GM21367 (cell line): Measurements from ENCODE around the gene ASF1B.

Experiments used
- ATAC-seq: cut with Tn5 transposase; IDR thresholded peaks from one replicate; pipeline ENCODE4 v1.9.1; 2021; ENCODE audit not compliant: unreplicated experiment

ASF1B gene

GRCh38 chr19:14088634-14089411 lies 47.6 kb downstream of the ASF1B start:
- ATAC-seq: no peak

GRCh38 chr19:14086098-14086497 lies 50.3 kb downstream of the ASF1B start:
- ATAC-seq: no peak

- no peak for ATAC-seq
Observed at GRCh38 chr19:14085309-14085995, 50.9 kb downstream of the ASF1B start, which contains the start of gene C19orf67. C19orf67 (minus strand) TSS chr19:14085783; CDS start chr19:14085627, 156 bp downstream.

GRCh38 chr19:14082675-14082960 lies 53.8 kb downstream of the ASF1B start:
- ATAC-seq: no peak

GRCh38 chr19:14081797-14082674 lies 54.4 kb downstream of the ASF1B start:
- ATAC-seq: no peak

GRCh38 chr19:14080887-14081796 lies 55.2 kb downstream of the ASF1B start:
- peak; percentile 62 for ATAC-seq

- ATAC-seq: no peak
Observed at GRCh38 chr19:14078411-14078810, 58.0 kb downstream of the ASF1B start.

GRCh38 chr19:14073925-14074838 lies 62.2 kb downstream of the ASF1B start:
- ATAC-seq: no peak

- no peak for ATAC-seq
Observed at GRCh38 chr19:14073261-14073924, 63.0 kb downstream of the ASF1B start.

GRCh38 chr19:14072535-14073260 lies 63.7 kb downstream of the ASF1B start, which contains the start of gene MISP3:
MISP3 (plus strand) TSS chr19:14072786; CDS start chr19:14073310, 524 bp downstream.
- ATAC-seq: no peak

GRCh38 chr19:14070268-14071050 lies 65.9 kb downstream of the ASF1B start:
- no peak for ATAC-seq
